A549 (cell line): Measurements from ENCODE around the gene EFCAB11.

Experiments used
- E2F6 ChIP-seq: IDR thresholded peaks from 2 replicates; pipeline ENCODE4 v1.6.1; 2012; ENCODE audit warnings: low read depth, borderline replicate concordance
- GATA3 ChIP-seq: IDR thresholded peaks from 2 replicates; pipeline ENCODE4 v1.6.1; 2012; ENCODE audit warnings: borderline replicate concordance
- NPAS2 ChIP-seq: fragments of 250-450 bp; sonication (Bioruptor Pico); IDR thresholded peaks from 2 replicates; pipeline ENCODE4 v1.8.0; 2022; ENCODE audit warnings: mild to moderate bottlenecking, moderate library complexity, borderline replicate concordance
- NR3C1 ChIP-seq: fragments of >200 bp; sonication (Bioruptor Twin); formaldehyde crosslinking; IDR thresholded peaks from 3 replicates; pipeline ENCODE4 v1.6.1; 2017
- TF ChIP-seq, protein P1 (sequence below): fragments of >200 bp; sonication (Bioruptor Twin); formaldehyde crosslinking; IDR thresholded peaks from 3 replicates; pipeline ENCODE4 v1.5.1; 2016

DNA sequence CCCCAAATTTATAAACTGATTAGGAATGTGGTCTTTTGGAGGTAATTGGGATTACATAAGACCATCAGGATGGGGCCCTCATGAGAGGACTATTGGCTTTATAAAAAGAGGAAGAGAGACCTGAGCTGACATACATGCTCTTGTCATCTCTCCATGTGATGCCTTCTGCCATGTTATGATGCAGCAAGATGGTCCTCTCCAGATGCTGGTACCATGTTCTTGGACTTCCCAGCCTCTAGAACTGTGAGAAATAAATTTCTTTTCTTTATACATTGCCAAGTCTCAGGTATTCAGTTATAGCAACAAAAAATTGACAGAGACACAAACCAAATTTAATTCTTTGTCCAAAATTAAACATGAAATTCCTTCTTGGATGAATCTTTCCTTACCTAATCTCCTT lies 92.9 kb downstream of the EFCAB11 start:
- no peak for TF ChIP-seq NPAS2 (CRISPR knock-in tag)
- TF ChIP-seq NR3C1: no peak
- TF ChIP-seq E2F6: no peak
- TF ChIP-seq, protein P1, sequence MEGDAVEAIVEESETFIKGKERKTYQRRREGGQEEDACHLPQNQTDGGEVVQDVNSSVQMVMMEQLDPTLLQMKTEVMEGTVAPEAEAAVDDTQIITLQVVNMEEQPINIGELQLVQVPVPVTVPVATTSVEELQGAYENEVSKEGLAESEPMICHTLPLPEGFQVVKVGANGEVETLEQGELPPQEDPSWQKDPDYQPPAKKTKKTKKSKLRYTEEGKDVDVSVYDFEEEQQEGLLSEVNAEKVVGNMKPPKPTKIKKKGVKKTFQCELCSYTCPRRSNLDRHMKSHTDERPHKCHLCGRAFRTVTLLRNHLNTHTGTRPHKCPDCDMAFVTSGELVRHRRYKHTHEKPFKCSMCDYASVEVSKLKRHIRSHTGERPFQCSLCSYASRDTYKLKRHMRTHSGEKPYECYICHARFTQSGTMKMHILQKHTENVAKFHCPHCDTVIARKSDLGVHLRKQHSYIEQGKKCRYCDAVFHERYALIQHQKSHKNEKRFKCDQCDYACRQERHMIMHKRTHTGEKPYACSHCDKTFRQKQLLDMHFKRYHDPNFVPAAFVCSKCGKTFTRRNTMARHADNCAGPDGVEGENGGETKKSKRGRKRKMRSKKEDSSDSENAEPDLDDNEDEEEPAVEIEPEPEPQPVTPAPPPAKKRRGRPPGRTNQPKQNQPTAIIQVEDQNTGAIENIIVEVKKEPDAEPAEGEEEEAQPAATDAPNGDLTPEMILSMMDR: no peak
- TF ChIP-seq GATA3: no peak
